ENCODE measurements around the gene AWAT1. TPM values are rescaled to one million over a fixed set of nuclear protein-coding genes. Genes with fewer than 3 reads are reported as not detected.
"Not testable (repeated sequence)": the region's sequence is repeated elsewhere in the genome, so short reads cannot be mapped to it uniquely, and the experiment has no call there.

The AWAT1 gene
- total RNA-seq, 1 donor from 2014 or later = not detected

DNA sequence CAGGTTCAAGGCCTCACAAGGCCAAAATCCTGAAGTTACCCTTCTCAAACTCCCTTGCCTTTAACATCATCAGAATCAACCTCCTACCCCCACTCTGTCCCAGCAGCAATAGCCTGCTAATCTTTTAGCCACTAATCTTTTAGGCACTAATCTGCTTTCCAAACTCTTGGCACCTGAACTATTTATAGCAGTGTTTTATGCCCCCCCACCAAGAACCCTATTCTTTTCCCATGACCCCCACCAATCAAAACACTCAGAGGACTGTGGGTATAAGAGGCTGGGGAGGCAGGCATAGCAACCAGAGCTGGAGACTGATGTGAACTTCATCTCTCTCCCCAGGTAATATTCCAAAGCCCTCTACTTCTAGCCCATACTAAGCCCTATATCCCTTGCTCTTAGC, 33.6 kb downstream of the AWAT1 start, which contains the start of gene ARR3:
TSS of gene ARR3 (plus strand) at position 301 of the 400 bp plus-strand sequence. CDS start 1,052 bp downstream, outside the sequence.
- Histone ChIP-seq H3K36me3 (ENCODE audit: control insufficient read depth, insufficient read depth, low read length) (no peaks in the 10 kb centered on the region), H3K27me3 (ENCODE audit: control insufficient read depth, insufficient read depth, low read length) (no peaks in the 10 kb centered on the region), H3K4me3 (ENCODE audit: low read depth, low read length) (no peak within 1 kb of the TSS)
- DNase-seq (ENCODE audit: low read depth) = no peak
- TF ChIP-seq, protein P1, sequence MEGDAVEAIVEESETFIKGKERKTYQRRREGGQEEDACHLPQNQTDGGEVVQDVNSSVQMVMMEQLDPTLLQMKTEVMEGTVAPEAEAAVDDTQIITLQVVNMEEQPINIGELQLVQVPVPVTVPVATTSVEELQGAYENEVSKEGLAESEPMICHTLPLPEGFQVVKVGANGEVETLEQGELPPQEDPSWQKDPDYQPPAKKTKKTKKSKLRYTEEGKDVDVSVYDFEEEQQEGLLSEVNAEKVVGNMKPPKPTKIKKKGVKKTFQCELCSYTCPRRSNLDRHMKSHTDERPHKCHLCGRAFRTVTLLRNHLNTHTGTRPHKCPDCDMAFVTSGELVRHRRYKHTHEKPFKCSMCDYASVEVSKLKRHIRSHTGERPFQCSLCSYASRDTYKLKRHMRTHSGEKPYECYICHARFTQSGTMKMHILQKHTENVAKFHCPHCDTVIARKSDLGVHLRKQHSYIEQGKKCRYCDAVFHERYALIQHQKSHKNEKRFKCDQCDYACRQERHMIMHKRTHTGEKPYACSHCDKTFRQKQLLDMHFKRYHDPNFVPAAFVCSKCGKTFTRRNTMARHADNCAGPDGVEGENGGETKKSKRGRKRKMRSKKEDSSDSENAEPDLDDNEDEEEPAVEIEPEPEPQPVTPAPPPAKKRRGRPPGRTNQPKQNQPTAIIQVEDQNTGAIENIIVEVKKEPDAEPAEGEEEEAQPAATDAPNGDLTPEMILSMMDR (IDR thresholded peaks at IDR 0.05; ENCODE audit: insufficient read depth, low read length, poor library complexity, severe bottlenecking) = no peak

DNA sequence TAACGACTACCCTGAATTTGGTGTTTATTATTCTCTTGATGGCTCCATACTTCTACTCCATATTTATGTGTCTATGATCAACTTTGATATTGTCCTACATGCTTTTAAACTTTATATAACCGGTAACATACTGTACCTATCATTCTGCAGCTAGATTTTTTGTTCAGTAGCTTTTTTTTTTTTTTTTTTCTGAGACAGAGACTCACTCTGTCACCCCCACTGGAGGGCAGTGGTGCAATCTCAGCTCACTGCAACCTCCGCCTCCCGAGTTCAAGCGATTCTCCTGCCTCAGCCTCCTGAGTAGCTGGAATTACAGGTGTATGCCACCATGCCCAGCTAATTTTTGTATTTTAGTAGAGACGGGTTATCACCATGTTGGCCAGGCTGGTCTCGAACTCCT, 39.6 kb downstream of the AWAT1 start:
- DNase-seq (ENCODE audit: low read depth); H3K27me3 ChIP-seq (ENCODE audit: control insufficient read depth, insufficient read depth, low read length); H3K4me3 ChIP-seq (ENCODE audit: low read depth, low read length); H3K36me3 ChIP-seq (ENCODE audit: control insufficient read depth, insufficient read depth, low read length): not testable (repeated sequence)

DNA sequence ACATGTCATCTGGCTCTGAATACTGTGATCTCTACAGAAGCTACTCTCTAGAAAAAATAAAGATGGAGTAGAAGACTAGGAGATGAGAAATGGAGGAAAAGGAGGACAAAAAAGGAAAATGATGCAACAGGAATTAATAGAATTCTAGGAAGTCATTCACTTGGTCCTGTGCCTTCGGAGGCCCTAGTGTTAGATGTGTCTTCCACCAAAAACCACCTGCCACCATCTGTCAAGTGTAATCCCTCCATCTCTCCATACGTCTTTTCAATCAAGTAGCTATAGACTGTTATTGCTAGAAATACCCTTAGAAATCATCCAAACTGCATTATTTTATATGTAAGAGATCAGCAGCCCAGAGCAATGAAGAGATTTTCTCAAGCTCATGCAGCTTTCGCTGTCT, 44.6 kb downstream of the AWAT1 start:
- H3K27me3 ChIP-seq (ENCODE audit: control insufficient read depth, insufficient read depth, low read length) = no peaks in the 10 kb centered on the region
- TF ChIP-seq, protein P1 (IDR thresholded peaks at IDR 0.05; ENCODE audit: insufficient read depth, low read length, poor library complexity, severe bottlenecking) = no peak
- DNase-seq (ENCODE audit: low read depth) = no peak
- H3K4me3 ChIP-seq (ENCODE audit: low read depth, low read length) = no peak overlapping the region
- no peaks in the 10 kb centered on the region for H3K36me3 ChIP-seq (ENCODE audit: control insufficient read depth, insufficient read depth, low read length)

DNA sequence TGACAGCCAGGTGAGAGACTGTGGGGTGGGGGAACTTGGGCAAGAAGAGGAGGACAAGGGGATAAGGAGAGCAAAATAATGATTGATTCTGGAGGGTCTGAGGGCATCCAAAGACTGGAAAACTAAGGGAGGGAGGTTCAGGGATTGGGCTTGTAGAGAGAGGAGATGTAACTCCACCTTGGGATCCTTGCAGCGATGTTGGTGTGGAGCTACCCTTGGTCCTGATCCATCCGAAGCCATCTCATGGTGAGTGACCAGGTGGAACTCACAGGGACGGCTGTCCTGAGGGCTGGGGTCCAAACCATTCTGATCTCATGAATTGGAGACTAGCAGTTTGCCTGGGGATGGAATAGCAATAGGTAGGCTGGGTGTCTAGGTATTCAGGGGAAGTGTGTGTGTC, 46.1 kb downstream of the AWAT1 start:
- Histone ChIP-seq H3K4me3 (ENCODE audit: low read depth, low read length) (no peak overlapping the region), H3K27me3 (ENCODE audit: control insufficient read depth, insufficient read depth, low read length) (no peaks in the 10 kb centered on the region), H3K36me3 (ENCODE audit: control insufficient read depth, insufficient read depth, low read length) (no peaks in the 10 kb centered on the region)
- DNase-seq (ENCODE audit: low read depth) = no peak
- TF ChIP-seq, protein P1 (IDR thresholded peaks at IDR 0.05; ENCODE audit: insufficient read depth, low read length, poor library complexity, severe bottlenecking) = no peak

DNA sequence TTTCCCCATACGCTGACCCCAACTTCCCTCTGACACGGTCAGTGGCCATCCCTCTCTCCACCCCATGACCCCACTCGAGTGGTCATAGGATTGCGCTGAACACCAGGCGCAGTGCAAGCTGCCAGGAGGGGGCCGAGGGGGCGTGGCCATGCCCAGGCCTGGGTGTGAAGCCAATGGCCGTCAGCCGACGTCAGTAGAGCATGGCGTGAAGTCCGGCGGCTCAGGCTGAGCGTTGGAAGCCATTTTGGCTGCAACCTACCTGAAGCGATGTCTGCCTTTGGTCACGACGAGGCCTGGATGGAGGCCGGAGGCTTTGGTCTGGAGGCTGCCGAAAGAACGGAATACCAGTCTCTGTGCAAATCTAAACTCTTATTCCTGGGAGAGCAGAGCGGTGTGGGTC, 47.5 kb downstream of the AWAT1 start, which contains the start of gene RAB41:
TSS of gene RAB41 (plus strand) at position 222 of the 400 bp plus-strand sequence. CDS start at position 268, 46 bp downstream.
- no peaks in the 10 kb centered on the region for H3K36me3 ChIP-seq (ENCODE audit: control insufficient read depth, insufficient read depth, low read length)
- H3K4me3 ChIP-seq (ENCODE audit: low read depth, low read length) = no peak within 1 kb of the TSS
- no peak for DNase-seq (ENCODE audit: low read depth)
- TF ChIP-seq, protein P1 (IDR thresholded peaks at IDR 0.05; ENCODE audit: insufficient read depth, low read length, poor library complexity, severe bottlenecking) = no peak
- no peaks in the 10 kb centered on the region for H3K27me3 ChIP-seq (ENCODE audit: control insufficient read depth, insufficient read depth, low read length)

DNA sequence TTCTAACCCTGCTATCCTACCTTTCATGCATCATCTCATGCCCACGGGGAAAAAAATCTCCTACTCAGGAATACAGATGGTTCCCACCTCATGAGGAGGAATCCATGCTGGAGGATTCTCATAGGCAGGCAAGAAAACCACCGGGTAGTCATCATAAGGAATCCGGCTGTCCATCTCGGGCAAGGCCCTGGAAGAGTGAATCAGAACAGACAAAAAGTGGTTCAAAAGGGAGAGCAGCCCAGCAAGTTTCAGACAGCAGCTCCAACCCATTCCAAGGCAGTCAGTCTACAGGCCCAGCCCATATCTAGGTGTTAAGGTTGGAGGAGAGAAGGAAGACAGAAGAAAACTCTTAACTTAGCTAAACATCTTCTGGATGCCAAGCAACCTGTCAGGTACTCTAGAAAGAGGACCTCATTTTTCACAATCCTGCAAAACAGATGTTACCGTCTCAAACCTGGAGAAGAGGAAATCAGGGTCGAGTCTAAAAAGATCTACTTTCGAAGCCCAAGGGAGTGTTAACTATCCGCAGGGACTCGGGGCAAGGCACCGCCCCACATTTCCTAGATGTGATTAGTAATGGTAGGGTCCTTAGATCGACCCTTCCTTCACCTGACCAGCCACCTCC, 54.8 kb downstream of the AWAT1 start:
- Histone ChIP-seq H3K27me3 (ENCODE audit: control insufficient read depth, insufficient read depth, low read length) (no peaks in the 10 kb centered on the region), H3K36me3 (ENCODE audit: control insufficient read depth, insufficient read depth, low read length) (no peaks in the 10 kb centered on the region), H3K4me3 (ENCODE audit: low read depth, low read length) (peak overlapping the region; percentile 83)
- no peak for DNase-seq (ENCODE audit: low read depth)
- TF ChIP-seq, protein P1 (IDR thresholded peaks at IDR 0.05; ENCODE audit: insufficient read depth, low read length, poor library complexity, severe bottlenecking) = no peak

Other genes starting within 250 kb of the AWAT1 start
- not detected in 2 replicates for gene AWAT2, start 184.7 kb upstream of the AWAT1 start, total RNA-seq
- not detected in 2 replicates for gene OTUD6A, start 172.2 kb upstream of the AWAT1 start, total RNA-seq
- gene IGBP1, start 101.2 kb upstream of the AWAT1 start, total RNA-seq = 54.7 and 64.2 TPM in 2 replicates
- gene DGAT2L6, start 57.2 kb upstream of the AWAT1 start, total RNA-seq = not detected in 2 replicates
- not detected in 2 replicates for gene P2RY4, start 25.5 kb downstream of the AWAT1 start, total RNA-seq
- not detected in 2 replicates for gene ARR3, start 33.7 kb downstream of the AWAT1 start, total RNA-seq
- not detected in 2 replicates for gene RAB41, start 47.5 kb downstream of the AWAT1 start, total RNA-seq
- 31.5 and 48.4 TPM in 2 replicates for gene PDZD11, start 55.3 kb downstream of the AWAT1 start, total RNA-seq
- 3.4 and 4.8 TPM in 2 replicates for gene KIF4A, start 55.4 kb downstream of the AWAT1 start, total RNA-seq
- gene GDPD2, start 188.7 kb downstream of the AWAT1 start, total RNA-seq = 0.07 TPM in 1 of 2 replicates, not detected in the other
- 35.5 and 37.6 TPM in 2 replicates for gene DLG3, start 210.2 kb downstream of the AWAT1 start, total RNA-seq

All from kidney epithelial cell (primary cell).